ENCODE measurements around the gene TMEM200B. TPM values are rescaled to one million over a fixed set of nuclear protein-coding genes. Genes with fewer than 3 reads are reported as not detected.

TMEM200B gene
- total RNA-seq = 0.36 and 1.6 TPM in 2 replicates

DNA sequence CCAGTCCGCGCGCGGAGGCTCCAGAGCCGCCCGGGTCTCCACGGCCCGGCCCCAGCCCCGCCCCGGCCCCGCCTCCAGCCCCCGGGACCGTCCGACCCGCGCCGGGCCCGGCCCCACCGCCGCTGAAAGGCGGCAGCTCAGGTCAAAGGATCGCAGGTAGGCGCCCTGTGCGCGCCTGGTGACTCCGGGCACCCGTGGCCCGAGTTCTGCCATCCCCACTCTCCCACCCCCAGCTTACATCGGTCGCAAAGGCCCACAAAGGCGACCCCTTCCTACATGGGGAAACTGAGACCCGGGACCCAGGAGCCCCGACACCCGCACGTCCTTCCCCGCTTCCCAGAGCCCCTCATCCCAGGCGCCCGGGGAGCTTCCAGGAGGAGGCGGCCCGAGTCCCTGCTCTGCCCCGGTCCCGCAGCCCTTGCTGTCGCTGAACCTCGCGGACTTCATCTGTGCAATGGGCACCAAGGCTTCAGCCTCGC, at the start of gene TMEM200B:
TSS of gene TMEM200B (minus strand) at position 17 of the 479 bp plus-strand sequence. CDS start 2,075 bp downstream, outside the sequence.

Other genes with a start within 250 kb of the TMEM200B start
- gene EPB41, start 209.3 kb downstream of the TMEM200B start, total RNA-seq = 15.8 and 26.1 TPM in 2 replicates
- gene SRSF4, start 58.0 kb upstream of the TMEM200B start, total RNA-seq = 39.6 and 53.7 TPM in 2 replicates
- 17.3 and 17.4 TPM in 2 replicates for gene MECR, start 107.0 kb upstream of the TMEM200B start, total RNA-seq
- 4.8 and 10.0 TPM in 2 replicates for gene PTPRU, start 112.6 kb upstream of the TMEM200B start, total RNA-seq